HG03097 (cell line): ENCODE data around the gene USP30.

Source experiments
- ATAC-seq: cut with Tn5 transposase; IDR thresholded peaks from one replicate; pipeline ENCODE4 v1.9.1; 2021; ENCODE audit not compliant: unreplicated experiment, low FRiP score

The USP30 gene

GRCh38 chr12:109121346-109121880, 69.0 kb downstream of the USP30 start:
- no peak for ATAC-seq

- ATAC-seq = no peak
These were observed 72.7 kb downstream of the USP30 start for GRCh38 chr12:109124878-109125648.

- ATAC-seq = no peak
These were observed 73.4 kb downstream of the USP30 start for GRCh38 chr12:109125791-109126190.

GRCh38 chr12:109126784-109127183, 74.4 kb downstream of the USP30 start:
- no peak for ATAC-seq

GRCh38 chr12:109127533-109128242, 75.3 kb downstream of the USP30 start:
- no peak for ATAC-seq

- ATAC-seq = no peak
These were observed 78.1 kb downstream of the USP30 start for GRCh38 chr12:109130297-109131153.

GRCh38 chr12:109131154-109132050, 79.0 kb downstream of the USP30 start:
- no peak for ATAC-seq

- ATAC-seq = no peak
These were observed 82.0 kb downstream of the USP30 start for GRCh38 chr12:109134186-109134917.

GRCh38 chr12:109137055-109137454, 84.7 kb downstream of the USP30 start:
- no peak for ATAC-seq
